ENCODE measurements around the gene TAF6.

Gene TAF6

GRCh38 chr7:100093054-100093453 lies 26.1 kb downstream of the TAF6 start:
- TF ChIP-seq EZH2phosphoT487 (IDR thresholded peaks at IDR 0.05; ENCODE audit: low read depth) (no peak), CTCF (IDR thresholded peaks at IDR 0.05; ENCODE audit: low read depth, low read length) (no peak)
- no peaks in the 10 kb centered on the region for H3K9me3 ChIP-seq (ENCODE audit: insufficient read depth, low read length)
- H3K4me3 ChIP-seq (ENCODE audit: low read length): no peak overlapping the region
- peaks cover 21% of the 10 kb centered on the region for H4K20me1 ChIP-seq (ENCODE audit: insufficient read depth, low read length)
- peaks cover 28% of the 10 kb centered on the region for H3K79me2 ChIP-seq (ENCODE audit: low read length)
- no peak overlapping the region for H3K9ac ChIP-seq (ENCODE audit: low read length)
- no peaks in the 10 kb centered on the region for H3K27me3 ChIP-seq (ENCODE audit: low read depth, low read length)
- H3K36me3 ChIP-seq (replicated peaks; ENCODE audit: low read depth, low read length): peaks cover 67% of the 10 kb centered on the region
- H3K4me1 ChIP-seq (ENCODE audit: low read length): peaks cover 11% of the 10 kb centered on the region
- H3K27ac ChIP-seq (ENCODE audit: low read length): no peak overlapping the region
- no peak overlapping the region for H3K4me2 ChIP-seq (ENCODE audit: low read length)
- H2AFZ ChIP-seq (ENCODE audit: low read depth, low read length): no peak overlapping the region

GRCh38 chr7:100091411-100092181 lies 27.6 kb downstream of the TAF6 start:
- no peak overlapping the region for H3K4me2 ChIP-seq (ENCODE audit: low read length)
- no peaks in the 10 kb centered on the region for H3K9me3 ChIP-seq (ENCODE audit: insufficient read depth, low read length)
- peaks cover 17% of the 10 kb centered on the region for H3K79me2 ChIP-seq (ENCODE audit: low read length)
- no peak overlapping the region for H3K27ac ChIP-seq (ENCODE audit: low read length)
- H2AFZ ChIP-seq (ENCODE audit: low read depth, low read length): no peak overlapping the region
- peaks cover 55% of the 10 kb centered on the region for H3K36me3 ChIP-seq (replicated peaks; ENCODE audit: low read depth, low read length)
- H3K4me3 ChIP-seq (ENCODE audit: low read length): no peak overlapping the region
- peaks cover 16% of the 10 kb centered on the region for H4K20me1 ChIP-seq (ENCODE audit: insufficient read depth, low read length)
- no peaks in the 10 kb centered on the region for H3K27me3 ChIP-seq (ENCODE audit: low read depth, low read length)
- no peak overlapping the region for H3K9ac ChIP-seq (ENCODE audit: low read length)
- H3K4me1 ChIP-seq (ENCODE audit: low read length): peaks cover 11% of the 10 kb centered on the region
- TF ChIP-seq CTCF (IDR thresholded peaks at IDR 0.05; ENCODE audit: low read depth, low read length) (no peak), EZH2phosphoT487 (IDR thresholded peaks at IDR 0.05; ENCODE audit: low read depth) (no peak)

- no peak overlapping the region for H2AFZ ChIP-seq (ENCODE audit: low read depth, low read length)
- no peak overlapping the region for H3K4me3 ChIP-seq (ENCODE audit: low read length)
- H3K27me3 ChIP-seq (ENCODE audit: low read depth, low read length): peaks cover under 1% of the 10 kb centered on the region; the same call in 1 of the 2 replicates
- no peak overlapping the region for H3K27ac ChIP-seq (ENCODE audit: low read length)
- no peak for TF ChIP-seq EZH2phosphoT487 (IDR thresholded peaks at IDR 0.05; ENCODE audit: low read depth)
- TF ChIP-seq CTCF (IDR thresholded peaks at IDR 0.05; ENCODE audit: low read depth, low read length): no peak
- H4K20me1 ChIP-seq (ENCODE audit: insufficient read depth, low read length): peaks cover 12% of the 10 kb centered on the region
- H3K4me1 ChIP-seq (ENCODE audit: low read length): peaks cover 11% of the 10 kb centered on the region
- no peaks in the 10 kb centered on the region for H3K9me3 ChIP-seq (ENCODE audit: insufficient read depth, low read length)
- H3K4me2 ChIP-seq (ENCODE audit: low read length): no peak overlapping the region
- H3K9ac ChIP-seq (ENCODE audit: low read length): no peak overlapping the region
- H3K79me2 ChIP-seq (ENCODE audit: low read length): peaks cover 12% of the 10 kb centered on the region
- peaks cover 50% of the 10 kb centered on the region for H3K36me3 ChIP-seq (replicated peaks; ENCODE audit: low read depth, low read length)
These were observed 28.4 kb downstream of the TAF6 start for GRCh38 chr7:100090527-100091410.

Measured in OCI-LY3 (cell line).